ENCODE data around the gene MYMK.

DNA sequence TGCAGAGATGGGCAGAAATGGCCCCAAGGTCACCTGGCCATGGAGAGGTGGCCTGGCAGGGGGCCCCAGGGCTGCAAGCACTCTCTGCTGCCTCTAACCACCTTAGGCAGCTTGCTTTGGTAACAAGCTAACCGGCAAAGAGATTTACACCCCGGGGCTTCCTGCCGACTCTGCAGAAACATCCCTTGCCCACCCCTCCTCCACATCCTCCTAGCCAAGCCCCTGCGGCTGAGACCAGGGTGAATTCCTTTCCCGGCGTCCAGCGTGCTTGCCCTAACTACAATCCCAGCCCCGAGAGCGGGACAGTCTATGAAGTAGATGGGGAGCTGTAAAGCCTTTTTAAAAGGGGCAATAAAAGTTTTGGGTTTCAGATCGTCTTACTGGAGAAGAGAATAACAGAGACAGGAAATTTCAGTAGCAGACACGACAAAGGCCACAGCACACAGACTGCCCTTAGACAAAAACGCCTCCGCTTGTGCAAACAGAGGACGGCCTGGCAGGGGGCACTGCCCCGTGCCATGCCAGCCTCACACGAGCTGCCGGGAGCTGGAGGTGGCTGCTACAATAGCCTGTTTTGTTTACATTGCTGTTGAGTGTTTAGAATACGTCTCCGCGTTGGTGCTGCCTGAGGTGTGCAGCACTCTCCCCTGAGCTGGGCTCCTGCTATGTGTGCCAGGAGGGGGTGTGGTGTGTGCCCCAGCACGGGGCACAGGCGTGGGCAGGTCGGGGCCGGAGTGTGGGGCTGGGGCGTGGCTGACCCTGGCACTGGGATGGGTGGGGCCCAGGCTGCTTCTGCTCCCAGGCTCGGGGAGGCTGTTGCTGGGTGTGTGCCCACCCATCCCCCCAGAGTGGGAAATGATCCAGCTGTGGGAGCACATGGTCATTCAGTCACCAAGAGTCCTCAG lies 15.3 kb downstream of the MYMK start:
- TF ChIP-seq, protein P1, sequence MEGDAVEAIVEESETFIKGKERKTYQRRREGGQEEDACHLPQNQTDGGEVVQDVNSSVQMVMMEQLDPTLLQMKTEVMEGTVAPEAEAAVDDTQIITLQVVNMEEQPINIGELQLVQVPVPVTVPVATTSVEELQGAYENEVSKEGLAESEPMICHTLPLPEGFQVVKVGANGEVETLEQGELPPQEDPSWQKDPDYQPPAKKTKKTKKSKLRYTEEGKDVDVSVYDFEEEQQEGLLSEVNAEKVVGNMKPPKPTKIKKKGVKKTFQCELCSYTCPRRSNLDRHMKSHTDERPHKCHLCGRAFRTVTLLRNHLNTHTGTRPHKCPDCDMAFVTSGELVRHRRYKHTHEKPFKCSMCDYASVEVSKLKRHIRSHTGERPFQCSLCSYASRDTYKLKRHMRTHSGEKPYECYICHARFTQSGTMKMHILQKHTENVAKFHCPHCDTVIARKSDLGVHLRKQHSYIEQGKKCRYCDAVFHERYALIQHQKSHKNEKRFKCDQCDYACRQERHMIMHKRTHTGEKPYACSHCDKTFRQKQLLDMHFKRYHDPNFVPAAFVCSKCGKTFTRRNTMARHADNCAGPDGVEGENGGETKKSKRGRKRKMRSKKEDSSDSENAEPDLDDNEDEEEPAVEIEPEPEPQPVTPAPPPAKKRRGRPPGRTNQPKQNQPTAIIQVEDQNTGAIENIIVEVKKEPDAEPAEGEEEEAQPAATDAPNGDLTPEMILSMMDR (conservative IDR thresholded peaks at IDR 0.05; ENCODE audit: low read depth, low read length), result no peak
- TF ChIP-seq MAFK (IDR thresholded peaks at IDR 0.05; ENCODE audit: low read depth, low read length), result no peak
- no peak for TF ChIP-seq POLR2A (IDR thresholded peaks at IDR 0.05; ENCODE audit: low read depth, low read length)
- TF ChIP-seq CEBPB (IDR thresholded peaks at IDR 0.05; ENCODE audit: low read depth, low read length), result no peak
- no peak for TF ChIP-seq ELK1 (IDR thresholded peaks at IDR 0.05; ENCODE audit: borderline replicate concordance, low read depth, low read length)
- no peak for TF ChIP-seq RFX5 (IDR thresholded peaks at IDR 0.05; ENCODE audit: low read depth, low read length)
- TF ChIP-seq, protein P2, sequence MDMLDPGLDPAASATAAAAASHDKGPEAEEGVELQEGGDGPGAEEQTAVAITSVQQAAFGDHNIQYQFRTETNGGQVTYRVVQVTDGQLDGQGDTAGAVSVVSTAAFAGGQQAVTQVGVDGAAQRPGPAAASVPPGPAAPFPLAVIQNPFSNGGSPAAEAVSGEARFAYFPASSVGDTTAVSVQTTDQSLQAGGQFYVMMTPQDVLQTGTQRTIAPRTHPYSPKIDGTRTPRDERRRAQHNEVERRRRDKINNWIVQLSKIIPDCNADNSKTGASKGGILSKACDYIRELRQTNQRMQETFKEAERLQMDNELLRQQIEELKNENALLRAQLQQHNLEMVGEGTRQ (IDR thresholded peaks at IDR 0.05; ENCODE audit: low read depth, low read length), result no peak
- no peak for TF ChIP-seq SMC3 (IDR thresholded peaks at IDR 0.05; ENCODE audit: low read depth, low read length)
- TF ChIP-seq MAZ (IDR thresholded peaks at IDR 0.05; ENCODE audit: borderline replicate concordance, low read depth, low read length), result no peak
